A673 (cell line): Measurements from ENCODE around the gene MGAT5B. TPM values are rescaled to one million over a fixed set of nuclear protein-coding genes. Genes with fewer than 3 reads are reported as not detected.

ENCODE experiments used
- BruUV-seq: library from RNA; stranded (reverse); fragments of 400-500 nt; replicated peaks from 2 replicates; lab custom pipeline; 2021; lab: Mats Ljungman, UMichigan
- CTCF ChIA-PET: fragments of 300-600 bp; sonication (Branson Sonifier 250); formaldehyde crosslinking; loops from one replicate; lab custom pipeline; 2022; ENCODE audit warnings: antibody characterized with exemption; lab: Charles Lee
- POLR2A ChIA-PET: fragments of 300-600 bp; sonication (Branson Sonifier 250); formaldehyde crosslinking; loops from one replicate; lab custom pipeline; 2022; ENCODE audit warnings: antibody characterized with exemption; ENCODE audit not compliant: low non-redundant PET; lab: Charles Lee
- DNase-seq: peaks from one replicate; pipeline ENCODE4 v3.0.0-alpha.2; 2015; ENCODE audit warnings: low spot score
- H3K27ac ChIP-seq: fragments of 200-600 bp; sonication (generic); 2 replicates; pipeline ENCODE4 v1.5.1; 2016; ENCODE audit warnings: mixed run types, low read depth, mild to moderate bottlenecking, mixed read lengths, antibody characterized with exemption, low read length; ENCODE audit not compliant: poor library complexity, severe bottlenecking
- H3K27me3 ChIP-seq: fragments of 200-600 bp; sonication (generic); replicated peaks from 2 replicates; pipeline ENCODE4 v1.6.1; 2017; ENCODE audit warnings: mixed run types, low read depth, mild to moderate bottlenecking, mixed read lengths, antibody characterized with exemption, low read length; ENCODE audit not compliant: insufficient read depth, poor library complexity
- H3K36me3 ChIP-seq: fragments of 200-600 bp; sonication (generic); 2 replicates; pipeline ENCODE4 v1.6.1; 2016; ENCODE audit warnings: mixed run types, mild to moderate bottlenecking, mixed read lengths, antibody characterized with exemption, low read length; ENCODE audit not compliant: insufficient read depth, poor library complexity, severe bottlenecking
- H3K4me1 ChIP-seq: fragments of 200-600 bp; sonication (generic); 2 replicates; pipeline ENCODE4 v1.6.1; 2017; ENCODE audit warnings: mixed run types, mild to moderate bottlenecking, mixed read lengths, antibody characterized with exemption, low read length; ENCODE audit not compliant: insufficient read depth, poor library complexity, severe bottlenecking
- H3K4me3 ChIP-seq: fragments of 200-600 bp; sonication (generic); 2 replicates; pipeline ENCODE4 v1.5.1; 2016; ENCODE audit warnings: low read depth, mixed run types, mild to moderate bottlenecking, mixed read lengths, low read length; ENCODE audit not compliant: poor library complexity, severe bottlenecking
- H3K9me3 ChIP-seq: fragments of 200-600 bp; sonication (generic); 2 replicates; pipeline ENCODE4 v1.6.1; 2016; ENCODE audit warnings: mixed run types, low read depth, mild to moderate bottlenecking, mixed read lengths, antibody characterized with exemption, low read length; ENCODE audit not compliant: poor library complexity, severe bottlenecking
- EZH2 ChIP-seq: fragments of 200-600 bp; sonication (generic); IDR thresholded peaks from 2 replicates; pipeline ENCODE4 v1.6.1; 2017; ENCODE audit warnings: borderline replicate concordance, low read depth, mild to moderate bottlenecking, mixed read lengths, antibody characterized with exemption, low read length; ENCODE audit not compliant: poor library complexity, severe bottlenecking
- intact Hi-C: fragments of 100-400 bp; cut with micrococcal nuclease; formaldehyde crosslinking; loops from one replicate; pipeline ENCODE4 v1.10.0; 2022; ENCODE audit not compliant: unreplicated experiment
- total RNA-seq: library from RNA; stranded (reverse); gene quantifications from 2 replicates; pipeline ENCODE4 v1.2.3, GENCODE V29; 2021
- TF ChIP-seq, protein P1 (sequence below): fragments of 300-800, 200-600 bp; sonication (generic); conservative IDR thresholded peaks from 2 replicates; pipeline ENCODE4 v1.5.1; 2017; ENCODE audit warnings: low read depth, mild to moderate bottlenecking, antibody characterized with exemption, low read length, moderate library complexity, mixed read lengths

The MGAT5B gene
- total RNA-seq, 1 experiment from 2014 or later: 1.1 TPM

DNA sequence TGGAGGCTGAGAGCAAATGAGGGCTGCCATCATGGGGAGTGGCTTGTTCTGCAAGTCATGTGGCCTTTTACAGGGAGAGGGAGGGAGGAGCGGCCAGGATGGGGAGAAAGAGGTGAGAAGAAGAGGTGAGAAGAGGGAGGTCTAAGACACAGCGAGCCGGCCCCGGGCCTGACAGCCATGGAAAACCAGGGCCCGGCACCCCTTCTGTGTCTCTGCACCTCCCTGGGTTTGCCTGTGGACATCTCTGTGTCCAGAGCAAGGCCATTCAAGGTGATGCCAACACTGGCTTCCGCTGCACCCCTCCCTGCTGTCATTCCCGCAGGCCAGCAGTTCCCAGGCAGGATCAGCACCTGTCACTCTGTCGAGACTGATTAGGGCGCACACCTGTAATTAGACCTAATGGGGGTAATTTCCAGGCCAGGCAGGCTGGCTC, 75.6 kb downstream of the MGAT5B start:
- Histone ChIP-seq H3K4me3 (no peak overlapping the region), H3K4me1 (no peaks in the 10 kb centered on the region), H3K9me3 (no peaks in the 10 kb centered on the region), H3K27ac (no peak overlapping the region), H3K36me3 (no peaks in the 10 kb centered on the region), H3K27me3 (no peaks in the 10 kb centered on the region)
- ChIA-PET CTCF (no interaction called here), POLR2A (no interaction called here)
- DNase-seq: no peak
- intact Hi-C loops: no loop called here
- no peak for TF ChIP-seq EZH2
- TF ChIP-seq, protein P1, sequence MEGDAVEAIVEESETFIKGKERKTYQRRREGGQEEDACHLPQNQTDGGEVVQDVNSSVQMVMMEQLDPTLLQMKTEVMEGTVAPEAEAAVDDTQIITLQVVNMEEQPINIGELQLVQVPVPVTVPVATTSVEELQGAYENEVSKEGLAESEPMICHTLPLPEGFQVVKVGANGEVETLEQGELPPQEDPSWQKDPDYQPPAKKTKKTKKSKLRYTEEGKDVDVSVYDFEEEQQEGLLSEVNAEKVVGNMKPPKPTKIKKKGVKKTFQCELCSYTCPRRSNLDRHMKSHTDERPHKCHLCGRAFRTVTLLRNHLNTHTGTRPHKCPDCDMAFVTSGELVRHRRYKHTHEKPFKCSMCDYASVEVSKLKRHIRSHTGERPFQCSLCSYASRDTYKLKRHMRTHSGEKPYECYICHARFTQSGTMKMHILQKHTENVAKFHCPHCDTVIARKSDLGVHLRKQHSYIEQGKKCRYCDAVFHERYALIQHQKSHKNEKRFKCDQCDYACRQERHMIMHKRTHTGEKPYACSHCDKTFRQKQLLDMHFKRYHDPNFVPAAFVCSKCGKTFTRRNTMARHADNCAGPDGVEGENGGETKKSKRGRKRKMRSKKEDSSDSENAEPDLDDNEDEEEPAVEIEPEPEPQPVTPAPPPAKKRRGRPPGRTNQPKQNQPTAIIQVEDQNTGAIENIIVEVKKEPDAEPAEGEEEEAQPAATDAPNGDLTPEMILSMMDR: no peak
- no TSS peak for BruUV-seq

DNA sequence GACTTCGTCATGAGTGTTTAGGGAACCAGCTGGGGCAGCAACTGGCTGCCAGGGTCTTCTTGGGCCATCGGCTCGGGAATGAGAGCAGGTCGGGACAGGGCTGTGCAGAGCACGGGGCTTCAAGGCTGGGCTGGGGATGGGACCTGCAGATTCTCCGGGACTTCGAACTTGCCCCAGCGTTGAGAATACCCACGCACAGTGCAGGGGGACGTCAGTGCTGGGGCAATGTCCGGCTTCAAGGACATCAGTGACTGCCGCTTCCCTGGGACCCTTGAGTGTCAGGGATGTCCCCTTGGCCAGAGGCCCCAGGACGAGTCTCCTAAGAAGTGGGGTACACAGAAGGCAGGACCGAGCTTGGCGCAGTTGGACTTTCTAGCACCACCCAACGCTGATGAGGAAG, 76.3 kb downstream of the MGAT5B start:
- TF ChIP-seq EZH2: no peak
- TF ChIP-seq, protein P1: no peak
- Histone ChIP-seq H3K27ac (no peak overlapping the region), H3K4me3 (no peak overlapping the region), H3K27me3 (no peaks in the 10 kb centered on the region), H3K9me3 (no peaks in the 10 kb centered on the region), H3K36me3 (no peaks in the 10 kb centered on the region), H3K4me1 (no peaks in the 10 kb centered on the region)
- intact Hi-C loops: no loop called here
- no TSS peak for BruUV-seq
- no peak for DNase-seq
- POLR2A ChIA-PET: no interaction called here
- CTCF ChIA-PET: no interaction called here

DNA sequence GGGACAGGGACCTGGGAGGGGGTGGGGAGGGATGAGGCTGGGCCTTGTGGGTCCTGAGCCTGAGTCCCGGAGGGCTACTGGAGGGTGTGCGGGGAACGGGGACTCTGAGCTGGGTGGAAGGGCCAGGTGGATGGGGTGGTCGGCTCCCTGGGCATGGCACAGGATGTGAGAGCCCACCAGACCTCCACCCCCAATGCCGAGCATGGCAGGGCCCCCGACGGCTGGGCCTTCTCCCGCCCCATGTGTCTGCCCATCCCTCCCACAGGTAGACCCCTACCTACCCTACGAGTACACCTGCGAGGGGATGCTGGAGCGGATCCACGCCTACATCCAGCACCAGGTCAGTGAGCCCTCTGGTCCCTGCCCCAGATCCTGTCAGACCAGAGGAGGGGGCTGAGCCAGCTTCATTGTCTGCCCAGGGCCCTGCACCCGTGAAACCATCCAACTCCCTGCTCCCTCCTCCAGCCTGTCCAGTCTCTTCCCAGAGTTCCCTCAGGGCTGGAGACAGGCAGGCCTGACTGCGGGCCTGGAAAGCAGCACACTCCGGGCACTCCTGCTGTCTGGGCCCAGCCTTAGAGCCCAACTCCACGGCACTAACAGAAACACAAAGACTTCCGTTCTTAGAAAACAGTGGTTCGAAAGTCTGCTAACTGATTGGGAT, 78.0 kb downstream of the MGAT5B start:
- no peaks in the 10 kb centered on the region for H3K36me3 ChIP-seq
- intact Hi-C loops: no loop called here
- CTCF ChIA-PET: no interaction called here
- H3K4me3 ChIP-seq: no peak overlapping the region
- H3K9me3 ChIP-seq: no peaks in the 10 kb centered on the region
- TF ChIP-seq, protein P1: no peak
- no peak for TF ChIP-seq EZH2
- POLR2A ChIA-PET: no interaction called here
- no peak for DNase-seq
- no peaks in the 10 kb centered on the region for H3K4me1 ChIP-seq
- no peaks in the 10 kb centered on the region for H3K27me3 ChIP-seq
- no peak overlapping the region for H3K27ac ChIP-seq
- no TSS peak for BruUV-seq
